Measurements from ENCODE around the gene STK4. TPM values are rescaled to one million over a fixed set of nuclear protein-coding genes. Genes with fewer than 3 reads are reported as not detected.
"Not testable (repeated sequence)": the region's sequence is repeated elsewhere in the genome, so short reads cannot be mapped to it uniquely, and the experiment has no call there.

STK4 gene
- total RNA-seq, 1 donor from 2014 or later: 9.3 TPM

DNA sequence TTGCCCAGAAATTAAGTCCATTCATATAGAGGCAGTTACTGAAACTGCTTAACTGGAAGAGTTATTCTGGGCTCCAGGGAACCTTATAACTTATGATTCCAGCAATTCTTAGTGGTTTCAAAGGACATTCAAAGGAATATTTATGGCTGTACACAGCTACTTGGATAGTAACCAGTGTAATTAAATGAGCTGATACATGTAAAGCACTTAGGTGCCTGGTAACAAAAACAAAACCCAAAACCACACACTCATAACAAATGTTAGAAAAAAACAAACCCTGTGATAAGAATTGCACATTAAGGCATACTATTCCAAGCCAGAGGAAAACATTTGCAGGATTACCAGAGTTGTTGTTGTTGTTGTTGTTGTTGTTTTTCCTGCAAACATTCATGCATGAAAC lies 51.5 kb downstream of the STK4 start:
- intact Hi-C loops (cut with micrococcal nuclease): no loop called here
- ATAC-seq (peak; percentile 73), DNase-seq (no peak)

- intact Hi-C loops (cut with micrococcal nuclease): no loop called here
- ATAC-seq (no peak), DNase-seq (no peak)
Measured at GRCh38 chr20:45019027-45019761, 52.9 kb downstream of the STK4 start.

GRCh38 chr20:45019762-45020123 lies 53.4 kb downstream of the STK4 start:
- intact Hi-C loops (cut with micrococcal nuclease): no loop called here
- DNase-seq (no peak), ATAC-seq (no peak)

- intact Hi-C loops (cut with micrococcal nuclease): no loop called here
- ATAC-seq (no peak), DNase-seq (no peak)
Measured at GRCh38 chr20:45020236-45020886, 54.0 kb downstream of the STK4 start.

- intact Hi-C loops (cut with micrococcal nuclease): no loop called here
- ATAC-seq (no peak), DNase-seq (no peak)
Measured at GRCh38 chr20:45021631-45022030, 55.3 kb downstream of the STK4 start.

GRCh38 chr20:45023140-45023539 lies 56.8 kb downstream of the STK4 start:
- ATAC-seq; DNase-seq; intact Hi-C loops (cut with micrococcal nuclease): not testable (repeated sequence)

GRCh38 chr20:45028424-45029136 lies 62.3 kb downstream of the STK4 start:
- ATAC-seq: no peak
- no peak for DNase-seq
- intact Hi-C loops (cut with micrococcal nuclease): no loop called here

GRCh38 chr20:45029884-45030283 lies 63.6 kb downstream of the STK4 start:
- intact Hi-C loops (cut with micrococcal nuclease): no loop called here
- DNase-seq (no peak), ATAC-seq (no peak)

DNA sequence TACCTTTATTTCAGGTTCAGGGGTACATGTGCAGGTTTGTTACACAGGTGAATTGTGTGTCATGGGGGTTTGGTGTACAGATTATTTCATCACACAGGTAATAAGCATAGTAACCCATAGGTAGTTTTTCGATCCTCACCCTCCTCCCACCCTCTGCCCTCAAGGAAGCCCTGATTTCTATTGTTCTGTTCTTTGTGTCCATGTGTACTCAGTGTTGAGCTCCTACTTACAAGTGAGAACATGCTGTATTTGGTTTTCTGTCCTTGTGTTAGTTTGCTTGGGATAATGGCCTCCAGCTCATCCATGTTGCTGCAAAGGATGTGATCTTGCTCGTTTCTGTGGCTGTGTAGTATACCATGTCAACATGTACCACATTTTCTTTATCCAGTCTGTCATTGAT lies 66.0 kb downstream of the STK4 start:
- DNase-seq (no peak), ATAC-seq (no peak)
- intact Hi-C loops (cut with micrococcal nuclease): no loop called here

- intact Hi-C loops (cut with micrococcal nuclease): no loop called here
- DNase-seq (no peak), ATAC-seq (no peak)
Measured at GRCh38 chr20:45032781-45033180, 66.5 kb downstream of the STK4 start.

DNA sequence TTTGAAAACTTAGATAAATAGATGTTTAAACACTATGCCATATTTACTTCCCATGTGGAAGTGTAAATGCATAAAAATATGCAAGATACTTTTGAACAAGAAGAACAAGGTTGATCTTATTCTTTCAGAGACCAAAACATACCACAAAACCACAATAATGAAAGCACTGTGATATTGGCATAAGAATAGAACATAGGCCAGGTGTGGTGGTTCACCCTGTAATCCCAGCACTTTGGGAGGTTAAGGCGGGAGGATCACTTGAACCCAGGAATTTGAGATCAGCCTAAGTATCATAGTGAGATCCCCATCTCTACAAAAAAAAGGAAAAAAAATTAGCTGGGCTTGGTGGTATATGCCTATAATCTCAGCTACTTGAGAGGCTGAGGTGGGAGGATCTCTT lies 68.1 kb downstream of the STK4 start:
- DNase-seq (no peak), ATAC-seq (no peak)
- intact Hi-C loops (cut with micrococcal nuclease): no loop called here

DNA sequence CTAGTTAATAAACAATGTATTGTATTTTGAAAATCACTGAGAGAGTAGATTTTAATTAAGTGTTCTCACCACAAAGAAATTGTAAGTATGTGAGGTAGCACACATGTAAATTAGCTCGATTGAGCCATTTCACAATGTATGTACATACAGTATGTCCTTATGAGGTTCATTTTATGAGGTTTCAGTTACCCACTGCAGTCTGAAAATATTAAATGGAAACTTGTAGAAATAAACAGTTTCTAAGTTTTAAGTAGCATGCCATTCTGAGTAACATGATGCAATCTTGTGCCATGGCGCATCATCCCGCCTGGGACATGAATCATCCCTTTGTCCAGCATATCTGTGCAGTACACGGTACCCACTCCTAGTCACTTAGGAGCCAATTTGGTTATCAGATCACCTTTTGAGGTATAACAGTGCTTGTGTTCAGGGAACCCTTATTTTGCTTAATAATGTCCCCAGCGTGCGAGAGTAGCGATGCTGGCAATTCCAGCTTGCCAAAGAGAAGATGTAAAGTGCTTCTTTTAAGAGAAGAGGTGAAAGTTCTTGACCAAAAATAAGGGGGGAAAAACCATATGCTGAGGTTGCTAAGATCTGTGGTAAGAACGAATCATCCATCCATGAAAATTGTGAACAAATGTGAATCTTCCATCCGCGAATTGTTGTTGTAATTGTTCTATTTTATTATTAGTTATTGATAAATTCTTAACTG lies 69.9 kb downstream of the STK4 start:
- ATAC-seq: no peak
- intact Hi-C loops (cut with micrococcal nuclease): no loop called here
- DNase-seq: no peak

GRCh38 chr20:45037050-45037449 lies 70.7 kb downstream of the STK4 start:
- intact Hi-C loops (cut with micrococcal nuclease): no loop called here
- ATAC-seq (peak; percentile 93), DNase-seq (no peak)

DNA sequence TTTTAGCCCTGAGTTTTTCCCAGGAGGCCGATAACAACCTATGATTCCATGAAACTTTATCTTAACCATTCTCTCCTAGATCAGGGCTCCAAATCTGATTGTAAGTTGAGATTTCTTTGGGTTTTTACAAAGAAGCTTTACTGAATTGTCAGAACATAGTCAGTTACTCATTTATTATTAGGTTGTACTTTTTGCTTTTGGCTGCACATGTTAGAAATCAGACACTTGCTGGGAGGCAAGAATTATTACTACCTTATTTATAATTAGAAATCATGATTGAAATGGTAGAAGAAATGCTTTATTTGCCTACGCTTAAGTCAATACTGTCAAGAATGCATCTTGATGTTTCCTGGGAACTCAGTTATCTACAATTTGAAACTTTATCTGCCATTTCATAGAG lies 71.3 kb downstream of the STK4 start:
- DNase-seq (no peak), ATAC-seq (no peak)

DNA sequence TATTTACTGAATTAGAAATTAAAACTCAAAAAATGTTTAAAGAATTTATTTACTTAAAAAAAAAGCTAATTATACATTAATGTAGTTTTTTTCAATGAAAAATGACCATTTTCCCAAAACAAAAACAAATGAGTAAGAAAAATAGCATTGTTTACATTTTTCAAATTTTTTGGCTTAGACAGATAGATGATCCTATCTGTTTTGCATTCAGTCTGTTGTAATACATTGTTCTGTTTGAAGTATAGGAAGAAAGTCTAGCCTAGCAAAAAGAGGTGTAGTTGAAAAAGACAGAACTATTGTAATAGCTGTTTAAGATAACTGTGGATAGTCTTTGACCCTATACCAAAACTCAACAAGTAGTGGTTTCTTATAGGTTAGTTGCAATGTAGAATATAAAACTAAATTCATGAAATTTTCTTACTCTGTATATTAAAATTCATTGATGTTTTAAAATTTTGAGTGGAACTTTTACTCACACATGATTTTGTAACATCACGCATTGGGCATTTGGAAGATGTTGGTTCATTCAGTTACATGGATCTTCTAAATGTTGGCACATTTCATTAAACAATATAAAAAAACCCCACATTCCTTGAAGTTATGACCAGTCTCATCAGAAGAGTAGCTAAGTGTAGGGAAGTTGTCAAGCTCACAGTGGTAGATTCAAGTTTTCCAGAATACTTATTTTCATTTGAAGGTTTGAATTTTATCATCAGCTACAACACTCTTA lies 72.6 kb downstream of the STK4 start:
- no peak for DNase-seq
- intact Hi-C loops (cut with micrococcal nuclease): no loop called here
- no peak for ATAC-seq

More for the DNA sequence above, 71.3 kb downstream of the STK4 start:
- intact Hi-C loops (cut with micrococcal nuclease): no loop called here

GRCh38 chr20:45039475-45039820 lies 73.1 kb downstream of the STK4 start:
- ATAC-seq: no peak

DNA sequence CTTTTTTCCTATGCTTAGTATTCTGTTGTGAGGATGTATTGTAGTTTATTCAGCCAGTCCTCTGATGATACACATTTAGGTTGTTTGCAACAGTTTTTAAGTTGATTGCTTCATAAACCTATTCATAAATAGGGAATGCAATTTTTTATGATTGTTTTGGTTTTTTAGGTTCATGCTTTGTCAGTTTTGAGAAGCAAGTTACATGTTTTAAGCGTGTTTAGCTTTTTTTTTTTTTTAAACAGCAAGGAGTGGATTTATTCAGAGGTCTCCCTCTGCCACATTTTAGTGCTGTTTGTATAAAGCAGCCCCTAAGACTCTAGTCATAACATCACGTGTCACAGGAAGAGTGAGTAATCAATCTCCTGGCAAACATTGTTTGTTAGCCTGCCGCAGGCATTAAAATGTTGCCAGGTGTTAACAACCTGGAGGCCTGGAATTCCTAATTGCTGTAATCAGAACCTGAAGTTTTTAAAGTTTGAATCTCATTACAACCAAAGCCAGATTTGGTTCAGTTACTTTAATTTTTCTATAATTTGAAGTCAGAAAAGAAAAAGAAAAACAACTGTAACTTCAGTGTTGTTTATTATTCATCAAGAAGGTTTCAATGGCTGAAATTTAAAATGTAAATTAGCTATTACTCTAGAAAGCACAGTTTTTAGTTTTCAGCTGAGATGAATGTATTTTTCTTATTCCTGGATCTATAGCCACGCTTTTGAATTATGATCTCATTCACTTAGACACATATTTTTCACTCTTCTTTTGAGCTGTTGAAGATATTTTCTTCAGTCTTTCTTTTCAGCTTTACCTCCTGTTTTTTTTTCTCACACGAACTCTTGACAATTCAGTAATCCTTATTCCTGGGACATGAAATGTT lies 75.4 kb downstream of the STK4 start:
- ATAC-seq (no peak), DNase-seq (no peak)
- intact Hi-C loops (cut with micrococcal nuclease): loop anchor here (5.0 kb wide), 1 partner anchor 56 kb away; no protein-coding TSS in a partner anchor

More at GRCh38 chr20:45039475-45039820, 73.1 kb downstream of the STK4 start:
- intact Hi-C loops (cut with micrococcal nuclease): no loop called here
- DNase-seq: no peak

DNA sequence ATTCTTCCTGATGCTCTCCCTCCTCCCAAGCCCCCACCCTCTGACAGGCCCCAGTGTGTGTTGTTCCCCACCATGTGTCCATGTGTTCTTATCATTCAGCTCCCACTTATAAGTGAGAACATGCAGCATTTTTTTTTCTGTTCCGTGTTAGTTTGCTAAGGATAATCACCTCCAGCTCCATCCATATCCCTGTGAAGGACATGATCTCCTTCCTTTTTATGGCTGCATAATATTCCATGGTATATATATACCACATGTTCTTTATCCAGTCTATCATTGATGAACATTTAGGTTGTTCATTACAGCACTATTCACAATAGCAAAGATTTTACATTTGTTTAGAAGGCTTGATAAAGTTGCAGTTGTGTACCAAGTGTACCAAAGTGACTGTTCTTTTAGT lies 76.7 kb downstream of the STK4 start:
- DNase-seq (no peak), ATAC-seq (no peak)
- intact Hi-C loops (cut with micrococcal nuclease): loop anchor here (5.0 kb wide), 1 partner anchor 54 kb away; no protein-coding TSS in a partner anchor

Measured in left ventricle myocardium superior (tissue), 1 donor.